Right ventricle myocardium superior (tissue), 1 donor: ENCODE results near the gene ST3GAL5. TPM values are rescaled to one million over a fixed set of nuclear protein-coding genes. Genes with fewer than 3 reads are reported as not detected.

ENCODE experiments used
- ATAC-seq: fragments of 200-7000 bp; cut with Tn5 transposase; one replicate; pipeline ENCODE4 v1.9.1; 2020; ENCODE audit warnings: mild to moderate bottlenecking; ENCODE audit not compliant: poor library complexity
- DNase-seq: peaks from one replicate; pipeline ENCODE4 v3.0.0-alpha.2; 2020
- intact Hi-C: fragments of 100-400 bp; cut with DNase I; formaldehyde crosslinking; loops from one replicate; pipeline ENCODE4 v1.11.2; 2022
- total RNA-seq: library from RNA; stranded (reverse); fragmentation: NEBNext Ultra II Directional; extraction: Animal tissue kit (Norgen Biotek cat#: 25700); gene quantifications from one replicate; pipeline ENCODE4 v1.2.1, GENCODE V29; 2021
- donor health status: DM: no; HTN: yes; CAD: no; lungs with severe emphysema.

The ST3GAL5 gene
- total RNA-seq, 1 donor from 2014 or later: 5.0 TPM

DNA sequence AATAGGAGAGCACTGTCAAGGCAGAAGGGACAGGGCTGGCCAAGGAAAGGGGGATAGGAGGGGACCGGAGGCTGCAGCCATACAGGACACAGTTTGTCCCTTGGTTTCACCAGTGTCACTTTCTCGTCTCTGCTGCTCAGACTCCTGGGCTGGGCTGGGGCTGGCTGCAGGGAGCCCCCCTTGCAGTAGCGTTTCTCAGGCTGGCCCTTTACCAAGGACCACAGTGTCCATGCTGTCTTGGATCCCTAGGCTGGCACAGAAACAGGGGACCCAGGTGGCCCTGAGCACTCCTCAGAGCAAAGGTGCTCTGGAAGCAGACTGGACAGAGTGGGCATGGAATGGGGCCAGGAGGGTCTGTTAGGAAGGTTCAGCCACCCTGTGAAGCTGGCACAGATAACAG, 100.2 kb downstream of the ST3GAL5 start:
- intact Hi-C loops: no loop called here
- DNase-seq (no peak), ATAC-seq (no peak)

DNA sequence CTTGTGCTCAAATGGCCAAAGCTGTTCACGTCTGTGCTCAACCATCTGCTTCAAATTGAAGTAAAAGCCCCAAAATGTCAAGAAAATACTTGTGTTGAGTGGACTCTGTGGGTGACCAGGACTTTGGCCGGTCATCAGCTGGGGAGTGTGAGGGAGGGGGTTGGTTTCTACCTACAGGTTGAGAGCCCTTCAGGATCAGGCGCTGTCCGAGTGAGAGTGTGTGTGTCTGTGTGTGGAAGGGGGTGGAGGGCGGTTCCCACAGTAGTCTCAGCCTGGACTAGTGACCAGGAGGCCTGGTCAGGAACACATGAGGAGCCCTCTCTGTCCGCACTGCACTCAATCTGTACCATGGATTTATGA, 100.8 kb downstream of the ST3GAL5 start:
- intact Hi-C loops: no loop called here
- DNase-seq (no peak), ATAC-seq (no peak)

DNA sequence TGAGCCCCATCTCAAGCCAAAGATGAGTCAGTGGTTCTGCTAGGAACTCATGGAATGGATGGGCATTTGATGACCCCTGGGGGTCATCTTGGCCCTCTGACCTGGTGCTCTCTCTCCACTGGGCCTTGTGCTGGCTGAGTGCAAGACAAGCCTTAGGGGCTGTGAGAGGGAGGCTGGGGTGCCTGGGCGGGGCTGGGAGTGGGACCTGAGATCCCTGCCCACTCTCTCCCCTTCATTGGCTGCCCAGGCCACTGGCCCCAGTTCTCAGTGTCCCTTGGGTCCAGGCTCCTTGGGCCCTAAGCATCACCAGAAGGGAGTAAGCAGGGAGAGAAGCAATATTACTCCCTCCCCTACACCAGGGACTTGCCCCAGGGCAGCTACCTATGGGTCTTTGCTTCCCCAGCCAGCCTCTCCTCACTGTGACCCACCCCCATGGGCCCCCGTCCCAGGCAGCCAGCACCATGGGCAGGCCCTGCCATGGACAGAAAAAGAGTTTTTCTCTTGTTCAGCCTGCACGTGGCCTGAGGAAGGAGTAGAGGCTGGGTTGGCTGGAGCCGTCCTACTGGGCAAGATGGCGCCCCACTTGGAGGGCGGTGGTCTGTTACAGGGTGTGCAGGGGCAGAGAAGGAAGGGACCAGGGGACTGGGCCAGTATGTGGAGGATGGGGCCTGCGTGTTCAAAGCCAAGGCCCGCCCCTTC, 101.4 kb downstream of the ST3GAL5 start:
- ATAC-seq (no peak), DNase-seq (no peak)
- intact Hi-C loops: no loop called here

Other genes with a start within 250 kb of the ST3GAL5 start
- gene SFTPB, start 220.8 kb downstream of the ST3GAL5 start, total RNA-seq: 0.46 TPM
- gene GNLY, start 194.6 kb downstream of the ST3GAL5 start, total RNA-seq: 1.7 TPM
- 25.8 TPM for gene ATOH8, start 135.0 kb downstream of the ST3GAL5 start, total RNA-seq
- 13.4 TPM for gene POLR1A, start 216.9 kb upstream of the ST3GAL5 start, total RNA-seq
- 134 TPM for gene PTCD3, start 217.2 kb upstream of the ST3GAL5 start, total RNA-seq